Purkinje cell (primary cell): Measurements from ENCODE around the gene DPEP3. TPM values are rescaled to one million over a fixed set of nuclear protein-coding genes. Genes with fewer than 3 reads are reported as not detected.

Experiments
- polyA plus RNA-seq: library from polyadenylated mRNA; unstranded; fragments of >200 nt; fragmentation: Nextera tagmentation; gene quantifications from 2 replicates; pipeline ENCODE4 v1.2.1, GENCODE V29; 2014

Gene DPEP3, protein sequence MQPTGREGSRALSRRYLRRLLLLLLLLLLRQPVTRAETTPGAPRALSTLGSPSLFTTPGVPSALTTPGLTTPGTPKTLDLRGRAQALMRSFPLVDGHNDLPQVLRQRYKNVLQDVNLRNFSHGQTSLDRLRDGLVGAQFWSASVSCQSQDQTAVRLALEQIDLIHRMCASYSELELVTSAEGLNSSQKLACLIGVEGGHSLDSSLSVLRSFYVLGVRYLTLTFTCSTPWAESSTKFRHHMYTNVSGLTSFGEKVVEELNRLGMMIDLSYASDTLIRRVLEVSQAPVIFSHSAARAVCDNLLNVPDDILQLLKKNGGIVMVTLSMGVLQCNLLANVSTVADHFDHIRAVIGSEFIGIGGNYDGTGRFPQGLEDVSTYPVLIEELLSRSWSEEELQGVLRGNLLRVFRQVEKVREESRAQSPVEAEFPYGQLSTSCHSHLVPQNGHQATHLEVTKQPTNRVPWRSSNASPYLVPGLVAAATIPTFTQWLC
- polyA plus RNA-seq = not detected in 2 replicates

DNA sequence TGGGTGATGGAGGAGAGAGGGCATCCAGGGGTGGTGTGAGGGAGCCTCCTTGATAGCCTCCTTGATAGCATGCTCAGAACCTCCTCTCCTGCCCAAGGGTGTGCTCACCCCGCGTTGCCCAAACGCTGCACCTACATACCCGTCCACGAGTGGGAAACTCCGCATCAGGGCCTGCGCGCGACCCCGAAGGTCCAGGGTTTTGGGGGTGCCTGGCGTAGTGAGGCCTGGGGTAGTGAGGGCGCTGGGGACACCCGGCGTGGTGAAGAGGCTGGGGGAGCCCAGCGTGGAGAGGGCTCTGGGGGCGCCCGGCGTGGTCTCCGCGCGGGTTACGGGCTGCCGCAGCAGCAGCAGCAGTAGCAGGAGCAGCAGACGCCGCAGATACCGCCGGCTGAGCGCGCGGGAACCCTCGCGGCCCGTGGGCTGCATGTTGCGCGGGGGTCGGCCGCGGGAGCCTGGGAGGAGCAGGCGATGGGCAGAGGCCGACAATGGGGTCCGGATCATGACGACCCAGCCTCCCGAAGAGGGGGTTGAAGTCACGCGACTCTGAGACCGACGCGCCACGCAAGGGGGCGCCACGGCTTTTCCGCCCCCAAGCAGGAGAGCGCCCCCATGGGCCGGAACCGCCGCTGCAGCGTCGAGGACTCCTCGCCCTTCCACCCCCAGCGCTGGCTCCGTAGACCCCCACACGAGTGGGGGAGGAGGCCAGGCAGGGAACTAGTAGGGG lies at the start of gene DPEP3:
Gene DPEP3 (minus strand): TSS at position 545 of the 724 bp plus-strand sequence. CDS start 119 bp downstream, at position 426.

GRCh38 chr16:68022728-68023537 lies 42.6 kb upstream of the DPEP3 start, which contains the start of the genes DDX28 and DUS2:
Gene DDX28 (minus strand): TSS chr16:68023232. CDS start chr16:68023202, 30 bp downstream.
Gene DUS2 (plus strand): TSS chr16:68023284. CDS start chr16:68038024, 14,740 bp downstream.

DNA sequence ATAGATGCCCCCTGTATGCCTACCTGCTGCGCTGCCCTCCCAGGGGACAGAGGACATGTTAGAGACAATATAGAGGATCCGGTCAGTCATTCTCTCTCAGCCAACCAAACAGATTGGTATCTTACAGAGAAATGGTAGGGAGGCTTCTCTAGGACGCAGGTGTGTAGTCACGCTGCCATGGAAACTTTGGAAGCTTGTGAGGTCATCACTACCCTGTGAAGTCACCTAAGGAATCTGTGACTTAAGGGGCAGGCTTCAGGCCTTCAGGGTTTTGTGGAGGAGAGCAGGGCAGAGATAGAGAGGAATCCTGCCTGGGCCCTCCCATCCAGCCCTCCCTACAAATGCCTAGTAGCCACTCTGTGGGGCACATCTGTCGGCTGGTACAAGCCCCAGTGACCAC lies 35.4 kb upstream of the DPEP3 start, which contains the start of gene DPEP2NB:
Gene DPEP2NB (minus strand): TSS at position 231 of the 400 bp plus-strand sequence. CDS start 141 bp downstream, at position 90.

GRCh38 chr16:67998779-67999688 lies 18.7 kb upstream of the DPEP3 start, which contains the start of gene DPEP2:
Gene DPEP2 (minus strand): TSS chr16:67999484. CDS start chr16:67993212, 6,272 bp downstream.

DNA sequence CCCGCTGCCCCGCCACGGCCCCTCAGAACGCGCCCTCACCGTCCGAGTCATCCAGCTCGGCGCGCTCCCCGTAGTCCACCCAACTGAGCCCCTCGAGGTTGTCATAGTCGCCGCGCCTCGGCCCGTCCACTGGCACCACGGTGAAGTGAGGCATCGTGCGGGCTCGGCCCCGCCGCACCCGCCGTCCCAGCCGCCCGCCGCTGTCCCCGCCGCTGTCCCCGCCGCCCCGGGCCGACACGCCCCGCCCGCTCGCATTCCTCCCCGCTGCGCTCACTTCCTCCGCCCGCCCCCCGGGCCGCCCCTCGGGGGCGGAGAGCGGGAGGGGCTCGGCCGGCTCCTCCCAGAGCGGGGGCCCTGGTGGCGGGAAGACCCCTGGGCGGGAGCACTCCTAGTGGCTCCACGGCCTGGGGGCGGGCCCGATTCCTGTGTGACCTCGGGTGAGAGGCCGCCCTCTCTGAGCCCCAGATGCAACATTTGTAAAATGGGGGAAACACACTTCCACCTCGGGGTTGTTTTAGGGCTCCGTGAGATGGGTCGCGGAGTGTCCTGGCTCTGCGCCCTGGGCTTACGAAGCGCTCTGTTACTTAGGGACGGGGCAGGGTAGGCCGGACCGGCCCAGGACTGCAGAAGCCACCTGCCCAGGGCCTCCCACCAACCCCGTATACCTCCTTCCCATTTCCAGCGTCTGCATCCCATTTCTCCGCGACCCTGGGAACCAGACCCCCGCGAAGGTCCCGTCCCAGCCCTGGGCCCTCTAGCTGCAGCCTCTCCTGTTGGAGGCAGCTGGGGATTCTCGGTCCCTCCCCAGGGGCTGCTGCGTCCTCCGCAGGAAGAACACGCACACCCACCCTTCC lies 11.7 kb downstream of the DPEP3 start, which contains the start of gene SLC12A4:
Gene SLC12A4 (minus strand): TSS at position 238 of the 854 bp plus-strand sequence. CDS start 84 bp downstream, at position 154.

DNA sequence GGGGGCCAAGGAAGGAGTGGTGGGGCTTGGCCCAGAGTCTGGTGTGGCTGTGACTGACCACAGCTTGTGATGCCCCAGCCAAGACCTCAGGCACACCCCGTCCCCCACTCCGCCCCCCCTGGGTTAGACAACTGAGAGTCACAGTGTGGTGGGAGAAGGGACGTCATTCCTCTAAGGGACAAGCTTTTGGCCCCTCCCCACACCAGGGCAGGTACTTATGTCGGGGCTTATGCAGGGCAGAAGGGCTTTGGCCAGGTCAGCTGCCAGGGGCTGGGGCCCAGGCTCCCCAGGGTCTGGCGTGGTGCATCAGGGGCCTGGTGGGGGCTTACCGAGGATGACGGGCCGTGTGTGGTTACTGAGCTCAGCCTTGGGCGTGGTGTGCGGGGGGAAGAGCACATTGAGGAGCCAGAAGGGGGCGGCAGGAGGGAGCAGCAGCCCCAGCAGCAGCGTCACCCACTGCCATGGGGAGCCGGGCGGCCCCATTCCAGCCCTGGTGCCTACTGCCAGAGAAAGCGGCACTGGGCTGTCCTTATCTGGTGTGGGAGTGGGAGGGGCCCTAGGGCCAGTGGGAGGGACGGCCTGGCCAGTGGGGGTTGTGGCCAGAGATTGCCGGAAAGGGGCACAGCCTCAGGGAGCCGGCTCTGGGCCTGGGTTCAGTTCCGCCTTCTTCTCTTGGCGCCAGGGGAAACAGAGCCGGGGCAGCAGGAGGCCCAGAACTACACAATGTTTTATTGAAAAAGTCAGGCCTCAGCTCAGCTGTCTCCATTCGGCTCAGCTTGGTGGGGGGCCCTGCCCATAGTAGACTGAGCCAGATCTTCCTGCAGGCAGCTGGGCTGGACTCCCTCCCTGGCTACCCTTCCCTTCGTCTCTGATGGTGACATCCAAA lies 36.4 kb downstream of the DPEP3 start, which contains the start of gene LCAT:
Gene LCAT (minus strand): TSS at position 502 of the 886 bp plus-strand sequence. CDS start 19 bp downstream, at position 483.

DNA sequence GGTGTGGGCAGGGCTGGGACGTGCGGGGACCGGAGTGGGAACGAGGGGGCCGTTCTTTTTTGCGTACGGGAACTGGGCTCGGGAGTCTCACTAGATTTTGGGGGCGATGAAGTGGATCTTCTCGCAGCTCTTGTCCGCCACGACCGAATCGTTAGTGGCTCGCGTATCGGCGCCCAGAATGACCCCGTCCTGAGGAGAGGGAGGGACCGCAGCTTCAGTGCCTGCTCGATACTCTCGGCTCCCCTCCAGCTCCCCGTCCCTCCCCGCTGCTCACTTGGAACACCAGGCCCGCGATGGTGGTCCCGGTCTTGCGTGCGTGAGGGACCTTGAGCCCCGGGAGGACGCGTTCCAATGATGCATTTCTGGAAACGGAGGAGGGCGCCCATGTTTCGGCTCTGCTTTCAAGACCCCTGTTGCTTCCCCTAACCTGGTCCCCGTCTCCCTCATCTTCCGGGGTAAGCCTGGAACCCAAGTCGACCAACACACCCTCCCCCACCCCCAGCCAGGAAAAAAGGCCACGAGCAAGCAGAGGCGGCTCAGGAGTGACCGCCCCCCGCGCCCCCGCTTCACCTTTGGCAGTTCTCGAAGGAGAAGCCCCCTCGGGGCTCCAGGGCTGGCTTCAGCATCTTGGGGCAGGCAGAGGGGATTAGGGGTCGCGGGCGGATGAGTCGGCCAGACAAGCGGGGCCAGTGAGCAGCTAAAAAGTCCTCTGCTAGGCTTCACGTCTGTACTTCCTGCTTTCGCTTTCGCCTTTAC lies 44.0 kb downstream of the DPEP3 start, which contains the start of gene PSMB10:
Gene PSMB10 (minus strand): TSS at position 727 of the 756 bp plus-strand sequence. CDS start 101 bp downstream, at position 626.

DNA sequence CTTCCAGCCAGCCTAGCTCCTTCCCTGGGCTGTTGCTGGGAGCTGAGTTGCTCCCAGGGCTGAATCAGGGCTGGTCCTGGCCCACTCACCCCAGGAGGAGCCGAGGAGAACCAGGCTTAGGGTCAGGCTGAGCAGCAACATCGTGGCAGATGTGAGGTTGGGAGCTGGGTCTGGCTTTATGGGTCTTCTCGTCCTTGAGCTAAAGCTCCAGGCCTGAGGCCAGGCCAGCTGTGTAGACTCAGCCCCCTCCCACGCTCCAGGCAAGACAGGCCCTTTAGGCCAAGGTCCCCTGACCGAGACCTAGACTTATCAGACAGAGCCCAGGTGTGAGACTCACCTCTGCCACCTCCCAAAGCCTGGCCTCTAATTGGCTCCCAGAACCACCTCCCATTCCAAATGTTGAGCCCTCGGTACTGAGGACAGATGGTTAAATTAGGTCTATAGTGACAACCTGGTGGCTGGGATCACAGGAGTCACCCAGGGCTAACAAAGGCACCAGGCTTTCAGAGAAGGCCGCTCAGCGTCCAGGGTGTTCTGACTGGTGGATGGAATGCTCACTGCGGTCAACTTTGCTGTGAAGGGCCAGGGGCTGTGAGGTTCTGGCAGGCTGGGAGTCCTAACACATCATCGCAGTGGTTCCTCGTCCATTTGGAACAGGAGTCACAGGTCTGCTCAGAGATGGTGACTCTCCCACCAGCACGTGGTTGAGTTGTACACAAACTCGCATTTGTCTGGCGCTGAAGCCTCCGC lies 48.4 kb downstream of the DPEP3 start, which contains the start of gene CTRL:
Gene CTRL (minus strand): TSS at position 151 of the 750 bp plus-strand sequence. CDS start 10 bp downstream, at position 141.

Other genes starting within 250 kb of the DPEP3 start
- gene RANBP10, start 173.9 kb downstream of the DPEP3 start, polyA plus RNA-seq = 0.11 and 1.0 TPM in 2 replicates
- 0.35 and 1.4 TPM in 2 replicates for gene TSNAXIP1, start 173.6 kb downstream of the DPEP3 start, polyA plus RNA-seq
- gene THAP11, start 138.2 kb downstream of the DPEP3 start, polyA plus RNA-seq = 5.9 and 6.4 TPM in 2 replicates
- 50.0 and 82.7 TPM in 2 replicates for gene NUTF2, start 133.6 kb downstream of the DPEP3 start, polyA plus RNA-seq
- gene CENPT, start 132.8 kb downstream of the DPEP3 start, polyA plus RNA-seq = 2.1 and 9.9 TPM in 2 replicates
- 7.0 and 11.9 TPM in 2 replicates for gene EDC4, start 107.4 kb downstream of the DPEP3 start, polyA plus RNA-seq
- gene NRN1L, start 95.6 kb downstream of the DPEP3 start, polyA plus RNA-seq = 3.1 TPM in 1 of 2 replicates, not detected in the other
- 0.59 TPM in 1 of 2 replicates, not detected in the other for gene PSKH1, start 87.2 kb downstream of the DPEP3 start, polyA plus RNA-seq
- gene CTRL, start 48.6 kb downstream of the DPEP3 start, polyA plus RNA-seq = 1.9 TPM in 1 of 2 replicates, not detected in the other
- gene PSMB10, start 43.6 kb downstream of the DPEP3 start, polyA plus RNA-seq = 39.2 and 49.7 TPM in 2 replicates
- gene LCAT, start 36.4 kb downstream of the DPEP3 start, polyA plus RNA-seq = 42.9 and 103 TPM in 2 replicates
- 1.1 and 1.5 TPM in 2 replicates for gene SLC12A4, start 11.9 kb downstream of the DPEP3 start, polyA plus RNA-seq
- not detected in 2 replicates for gene DPEP2, start 19.0 kb upstream of the DPEP3 start, polyA plus RNA-seq
- gene DPEP2NB, start 35.4 kb upstream of the DPEP3 start, polyA plus RNA-seq = not detected in 2 replicates
- gene DDX28, start 42.7 kb upstream of the DPEP3 start, polyA plus RNA-seq = 2.8 and 3.8 TPM in 2 replicates
- gene DUS2, start 42.8 kb upstream of the DPEP3 start, polyA plus RNA-seq = 1.6 and 10.4 TPM in 2 replicates
- gene NFATC3, start 104.9 kb upstream of the DPEP3 start, polyA plus RNA-seq = 0.70 and 3.3 TPM in 2 replicates